SK-N-SH (cell line): Measurements from ENCODE around the gene HOXC11. TPM values are rescaled to one million over a fixed set of nuclear protein-coding genes. Genes with fewer than 3 reads are reported as not detected.

Source experiments
- CTCF ChIA-PET: fragments of 300-600, 350-600 bp; formaldehyde crosslinking; extraction: SDS; loops from one replicate; lab custom pipeline; 2021; lab: Yijun Ruan, JAX
- POLR2A ChIA-PET: fragments of 350-600 bp; sonication (Branson Sonifier 250); formaldehyde crosslinking; extraction: SDS; loops from one replicate; lab custom pipeline; 2020; ENCODE audit warnings: antibody characterized with exemption, inconsistent platforms; lab: Yijun Ruan, JAX
- DNase-seq: peaks from one replicate; pipeline ENCODE4 v3.0.0; 2012
- H2AFZ ChIP-seq: fragments of 200-600 bp; sonication (generic); 2 replicates; pipeline ENCODE4 v1.8.1; 2016; ENCODE audit warnings: antibody characterized with exemption, mild to moderate bottlenecking, low read depth
- H3F3A ChIP-seq: fragments of 200-600 bp; sonication (generic); replicated peaks from 2 replicates; pipeline ENCODE3; 2016; ENCODE audit warnings: antibody characterized with exemption, mild to moderate bottlenecking; ENCODE audit not compliant: insufficient read depth
- H3K27ac ChIP-seq, 2 experiments: fragments of 200-500 bp in 1 of 2; fragments of 200-600 bp in 1 of 2; sonication (Bioruptor generic) in 1 of 2; sonication (generic), shearing (Covaris generic) in 1 of 2; 2 replicates each; pipeline versions ENCODE4 v1.5.1 to v1.6.1; 2014 to 2016; ENCODE audit warnings: low read depth in 2 of 2, inconsistent platforms in 1 of 2, low read length in 1 of 2, mild to moderate bottlenecking in 1 of 2, mixed read lengths in 1 of 2
- H3K27me3 ChIP-seq: fragments of 200-600 bp; sonication (generic), shearing (Covaris generic); 2 replicates; pipeline ENCODE4 v1.6.1; 2016; ENCODE audit warnings: mixed run types; ENCODE audit not compliant: insufficient read depth
- H3K36me3 ChIP-seq, 2 experiments: fragments of 200-500 bp in 1 of 2; fragments of 200-600 bp in 1 of 2; sonication (Bioruptor generic) in 1 of 2; sonication (generic) in 1 of 2; replicated peaks in 1 of 2; 2 replicates each; pipeline versions ENCODE3 to v1.5.1; 2014 to 2016; ENCODE audit warnings: low read length in 1 of 2, mild to moderate bottlenecking in 1 of 2; ENCODE audit not compliant: insufficient read depth in 2 of 2, control insufficient read depth in 1 of 2
- H3K4me1 ChIP-seq, 2 experiments: fragments of 200-500 bp in 1 of 2; fragments of 200-600 bp in 1 of 2; sonication (Bioruptor generic) in 1 of 2; sonication (generic), shearing (Covaris generic) in 1 of 2; 2 replicates each; pipeline versions ENCODE4 v1.5.1 to v1.6.1; 2014 to 2016; ENCODE audit warnings: low read depth in 1 of 2, low read length in 1 of 2, mixed run types in 1 of 2; ENCODE audit not compliant: insufficient read depth in 2 of 2, control insufficient read depth in 1 of 2
- H3K4me2 ChIP-seq: fragments of 200-600 bp; sonication (generic), shearing (Covaris generic); 2 replicates; pipeline ENCODE4 v1.6.1; 2017; ENCODE audit warnings: mixed run types
- H3K4me3 ChIP-seq, 2 experiments: fragments of 200-500 bp in 1 of 2; fragments of 200-600 bp in 1 of 2; sonication (Bioruptor generic) in 1 of 2; sonication (generic), shearing (Covaris generic) in 1 of 2; 2 replicates each; pipeline versions ENCODE4 v1.5.1 to v1.8.1; 2014 to 2016; ENCODE audit warnings: low read depth in 2 of 2, inconsistent platforms in 1 of 2, low read length in 1 of 2, mild to moderate bottlenecking in 1 of 2, mixed read lengths in 1 of 2, moderate library complexity in 1 of 2
- H3K79me2 ChIP-seq: fragments of 200-600 bp; sonication (generic); 2 replicates; pipeline ENCODE4 v1.8.1; 2017; ENCODE audit warnings: mild to moderate bottlenecking; ENCODE audit not compliant: insufficient read depth
- H3K9ac ChIP-seq: fragments of 200-600 bp; sonication (generic); 2 replicates; pipeline ENCODE4 v1.6.1; 2017; ENCODE audit warnings: mixed run types
- H3K9me2 ChIP-seq: fragments of 200-600 bp; sonication (generic); 2 replicates; pipeline ENCODE4 v1.6.1; 2017; ENCODE audit warnings: mixed run types
- H3K9me3 ChIP-seq: fragments of 200-600 bp; sonication (generic); 2 replicates; pipeline ENCODE4 v1.6.1; 2017; ENCODE audit warnings: mixed run types, mild to moderate bottlenecking, moderate library complexity
- H4K20me1 ChIP-seq: fragments of 200-600 bp; sonication (generic); 2 replicates; pipeline ENCODE4 v1.6.1; 2017; ENCODE audit warnings: mild to moderate bottlenecking, mixed run types; ENCODE audit not compliant: insufficient read depth
- CHD2 ChIP-seq: fragments of 150-350 bp; IDR thresholded peaks from 2 replicates; pipeline ENCODE4 v1.6.1; 2018; ENCODE audit warnings: low read length; ENCODE audit not compliant: partially characterized antibody
- FOXM1 ChIP-seq: IDR thresholded peaks from 2 replicates; pipeline ENCODE4 v1.4.0; 2012; ENCODE audit warnings: low read depth, mild to moderate bottlenecking
- GATA2 ChIP-seq: sonication (generic); formaldehyde crosslinking; IDR thresholded peaks from 2 replicates; pipeline ENCODE4 v1.5.0; 2020; ENCODE audit warnings: mild to moderate bottlenecking, missing genetic modification reagents
- MEF2A ChIP-seq: IDR thresholded peaks from 2 replicates; pipeline ENCODE4 v1.4.0; 2012; ENCODE audit warnings: low read depth, borderline replicate concordance
- POLR2AphosphoS5 ChIP-seq: IDR thresholded peaks from 2 replicates; pipeline ENCODE4 v1.6.1; 2012; ENCODE audit warnings: low read depth, low read length
- RAD21 ChIP-seq: IDR thresholded peaks from 2 replicates; pipeline ENCODE4 v1.6.1; 2012; ENCODE audit warnings: mild to moderate bottlenecking, low read length
- RCOR1 ChIP-seq: fragments of 150-350 bp; IDR thresholded peaks from 2 replicates; pipeline ENCODE4 v1.6.1; 2017; ENCODE audit warnings: antibody characterized with exemption, low read length
- RFX5 ChIP-seq: IDR thresholded peaks from 2 replicates; pipeline ENCODE4 v1.6.1; 2012; ENCODE audit warnings: mild to moderate bottlenecking, improper control_type of control experiment, low read length
- SMC3 ChIP-seq: IDR thresholded peaks from 2 replicates; pipeline ENCODE4 v1.6.1; 2012; ENCODE audit warnings: low read depth, low read length, improper control_type of control experiment
- TCF12 ChIP-seq: IDR thresholded peaks from 2 replicates; pipeline ENCODE4 v1.4.0; 2012
- WGBS: methylation state at CpG from one replicate; pipeline ENCODE4 v1.1.6; 2017; ENCODE audit warnings: low lambda C conversion rate; 5-methylcytosine and 5-hydroxymethylcytosine counted together
- polyA plus RNA-seq, 3 experiments: library from polyadenylated mRNA; depleted of rRNA; stranded (reverse); fragments of >200 nt; gene quantifications; 2 replicates each; pipeline ENCODE4 v1.2.3, GENCODE V29; 2012
- TF ChIP-seq, protein P1 (sequence below): IDR thresholded peaks from 2 replicates; pipeline ENCODE4 v1.4.0; 2012; ENCODE audit warnings: low read depth, borderline replicate concordance
- TF ChIP-seq, protein P2 (sequence below): fragments of 150-350 bp; IDR thresholded peaks from 2 replicates; pipeline ENCODE4 v1.6.1; 2016; ENCODE audit warnings: mild to moderate bottlenecking, low read depth, low read length
- TF ChIP-seq, protein P3 (sequence below): fragments of 200-600 bp; sonication (generic); IDR thresholded peaks from 2 replicates; pipeline ENCODE4 v1.6.1; 2017; ENCODE audit warnings: antibody characterized with exemption, mild to moderate bottlenecking, moderate library complexity

The HOXC11 gene
- polyA plus RNA-seq, 1 of the 3 experiments (the other 2 are of a cell fraction), result not detected

DNA sequence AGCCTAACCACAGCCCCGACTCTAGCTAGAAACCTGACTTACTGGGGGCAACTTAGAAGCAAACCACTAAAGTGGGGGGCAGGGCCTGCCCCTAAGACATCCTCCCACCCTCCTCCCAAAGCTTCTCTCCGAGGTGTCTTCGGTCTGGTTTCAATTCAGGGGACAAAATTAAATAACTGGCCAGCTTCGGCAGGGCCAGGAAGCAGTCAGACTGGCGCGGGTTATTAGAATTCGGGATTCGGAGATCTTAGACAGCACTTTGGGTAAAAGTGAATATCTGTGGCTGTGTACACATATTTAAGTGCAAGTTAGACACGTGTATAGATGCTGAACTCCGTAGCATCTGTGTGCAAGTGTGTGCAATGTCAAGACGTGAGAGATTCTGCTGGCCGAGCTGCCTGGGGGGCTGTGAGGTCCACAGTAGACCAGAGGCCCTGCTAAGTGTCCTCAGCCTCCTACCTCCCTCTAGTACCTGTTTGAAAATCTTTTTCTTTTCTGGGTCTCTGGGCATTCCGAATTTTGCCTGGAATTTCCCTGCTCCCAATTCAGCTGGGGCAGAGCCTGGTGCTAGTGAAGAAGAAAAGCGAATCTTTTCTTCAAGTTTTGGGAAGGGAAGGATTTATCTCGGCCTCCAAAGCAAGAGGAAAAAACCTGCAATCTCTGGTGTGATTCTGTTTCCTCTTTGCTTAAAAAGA lies 8.0 kb downstream of the HOXC11 start:
- ChIA-PET POLR2A (no interaction called here), CTCF (interaction anchor here (1.2 to 2.1 kb wide), 6 partner anchors 10 to 235 kb away, joined by 4 to 8 read pairs (median 6); no protein-coding TSS in a partner anchor)
- no peaks in the 10 kb centered on the region for H4K20me1 ChIP-seq
- no peaks in the 10 kb centered on the region for H3F3A ChIP-seq
- H3K4me3 ChIP-seq, result no peak overlapping the region
- no peaks in the 10 kb centered on the region for H3K9me2 ChIP-seq
- H2AFZ ChIP-seq, result no peak overlapping the region
- H3K27ac ChIP-seq, result no peak overlapping the region
- H3K9me3 ChIP-seq, result no peaks in the 10 kb centered on the region
- no peak for DNase-seq
- H3K79me2 ChIP-seq, result no peaks in the 10 kb centered on the region
- peaks cover 0 to 9% of the 10 kb centered on the region in 2 experiments; a peak in 2 of 4 replicates for H3K4me1 ChIP-seq
- 31% methylated on average over 15 of the region's 15 CpGs for WGBS
- H3K36me3 ChIP-seq, result no peaks in the 10 kb centered on the region
- no peak overlapping the region for H3K9ac ChIP-seq
- TF ChIP-seq, protein P1, sequence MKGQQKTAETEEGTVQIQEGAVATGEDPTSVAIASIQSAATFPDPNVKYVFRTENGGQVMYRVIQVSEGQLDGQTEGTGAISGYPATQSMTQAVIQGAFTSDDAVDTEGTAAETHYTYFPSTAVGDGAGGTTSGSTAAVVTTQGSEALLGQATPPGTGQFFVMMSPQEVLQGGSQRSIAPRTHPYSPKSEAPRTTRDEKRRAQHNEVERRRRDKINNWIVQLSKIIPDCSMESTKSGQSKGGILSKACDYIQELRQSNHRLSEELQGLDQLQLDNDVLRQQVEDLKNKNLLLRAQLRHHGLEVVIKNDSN, result no peak
- TF ChIP-seq MEF2A, result no peak
- TF ChIP-seq POLR2AphosphoS5, result no peak
- no peak for TF ChIP-seq RCOR1
- TF ChIP-seq, protein P2, sequence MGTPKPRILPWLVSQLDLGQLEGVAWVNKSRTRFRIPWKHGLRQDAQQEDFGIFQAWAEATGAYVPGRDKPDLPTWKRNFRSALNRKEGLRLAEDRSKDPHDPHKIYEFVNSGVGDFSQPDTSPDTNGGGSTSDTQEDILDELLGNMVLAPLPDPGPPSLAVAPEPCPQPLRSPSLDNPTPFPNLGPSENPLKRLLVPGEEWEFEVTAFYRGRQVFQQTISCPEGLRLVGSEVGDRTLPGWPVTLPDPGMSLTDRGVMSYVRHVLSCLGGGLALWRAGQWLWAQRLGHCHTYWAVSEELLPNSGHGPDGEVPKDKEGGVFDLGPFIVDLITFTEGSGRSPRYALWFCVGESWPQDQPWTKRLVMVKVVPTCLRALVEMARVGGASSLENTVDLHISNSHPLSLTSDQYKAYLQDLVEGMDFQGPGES, result no peak
- TF ChIP-seq GATA2 (CRISPR knock-in tag), result no peak
- TF ChIP-seq SMC3, result no peak
- no peak for TF ChIP-seq TCF12
- TF ChIP-seq, protein P3, sequence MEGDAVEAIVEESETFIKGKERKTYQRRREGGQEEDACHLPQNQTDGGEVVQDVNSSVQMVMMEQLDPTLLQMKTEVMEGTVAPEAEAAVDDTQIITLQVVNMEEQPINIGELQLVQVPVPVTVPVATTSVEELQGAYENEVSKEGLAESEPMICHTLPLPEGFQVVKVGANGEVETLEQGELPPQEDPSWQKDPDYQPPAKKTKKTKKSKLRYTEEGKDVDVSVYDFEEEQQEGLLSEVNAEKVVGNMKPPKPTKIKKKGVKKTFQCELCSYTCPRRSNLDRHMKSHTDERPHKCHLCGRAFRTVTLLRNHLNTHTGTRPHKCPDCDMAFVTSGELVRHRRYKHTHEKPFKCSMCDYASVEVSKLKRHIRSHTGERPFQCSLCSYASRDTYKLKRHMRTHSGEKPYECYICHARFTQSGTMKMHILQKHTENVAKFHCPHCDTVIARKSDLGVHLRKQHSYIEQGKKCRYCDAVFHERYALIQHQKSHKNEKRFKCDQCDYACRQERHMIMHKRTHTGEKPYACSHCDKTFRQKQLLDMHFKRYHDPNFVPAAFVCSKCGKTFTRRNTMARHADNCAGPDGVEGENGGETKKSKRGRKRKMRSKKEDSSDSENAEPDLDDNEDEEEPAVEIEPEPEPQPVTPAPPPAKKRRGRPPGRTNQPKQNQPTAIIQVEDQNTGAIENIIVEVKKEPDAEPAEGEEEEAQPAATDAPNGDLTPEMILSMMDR, result no peak
- no peak for TF ChIP-seq FOXM1
- no peak for TF ChIP-seq RFX5
- no peak for TF ChIP-seq RAD21
- no peak for TF ChIP-seq CHD2
- H3K4me2 ChIP-seq, result no peak overlapping the region
- H3K27me3 ChIP-seq, result peaks cover 93% of the 10 kb centered on the region
